HG03457 (cell line): Measurements from ENCODE around the gene BAIAP2.

Source experiments
- ATAC-seq: cut with Tn5 transposase; IDR thresholded peaks from one replicate; pipeline ENCODE4 v1.9.1; 2021; ENCODE audit warnings: moderate number of reproducible peaks; ENCODE audit not compliant: unreplicated experiment

Gene BAIAP2

GRCh38 chr17:81083125-81083765 is 48.3 kb downstream of the BAIAP2 start:
- ATAC-seq: no peak

DNA sequence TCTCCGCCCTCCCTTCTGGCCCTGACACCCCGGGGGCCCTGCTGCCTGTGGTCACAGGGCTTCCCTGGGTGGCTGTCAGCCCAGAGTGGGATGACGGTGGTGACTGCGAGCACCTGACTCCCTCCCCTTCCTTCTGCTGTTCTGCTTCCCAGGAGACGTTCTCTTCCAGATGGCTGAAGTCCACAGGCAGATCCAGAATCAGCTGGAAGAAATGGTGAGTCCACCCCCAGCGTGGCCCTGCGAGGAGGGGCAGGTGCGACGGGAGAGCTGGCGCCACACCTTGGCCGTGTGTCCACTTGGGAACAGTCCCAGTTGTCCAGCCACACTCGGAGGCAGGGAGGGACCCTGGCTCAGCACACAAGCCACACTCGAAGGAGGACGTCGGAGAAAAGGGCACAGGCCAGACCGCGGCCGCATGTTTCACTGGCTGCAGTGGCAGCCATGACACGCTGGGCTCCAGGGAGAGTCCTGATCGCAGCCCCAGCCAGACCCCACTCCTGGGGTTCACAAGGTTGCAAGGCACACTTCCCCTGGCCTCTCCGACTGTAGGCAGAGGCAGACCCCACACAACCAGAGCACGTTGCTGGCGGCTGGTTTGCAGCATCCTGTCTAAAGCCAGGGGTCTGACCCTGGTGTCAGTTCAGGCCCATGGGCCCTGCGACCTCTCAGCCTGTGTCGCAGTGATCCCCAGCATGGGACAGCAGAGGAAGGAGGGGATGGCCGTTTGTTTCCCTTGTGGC is 49.9 kb downstream of the BAIAP2 start:
- no peak for ATAC-seq

DNA sequence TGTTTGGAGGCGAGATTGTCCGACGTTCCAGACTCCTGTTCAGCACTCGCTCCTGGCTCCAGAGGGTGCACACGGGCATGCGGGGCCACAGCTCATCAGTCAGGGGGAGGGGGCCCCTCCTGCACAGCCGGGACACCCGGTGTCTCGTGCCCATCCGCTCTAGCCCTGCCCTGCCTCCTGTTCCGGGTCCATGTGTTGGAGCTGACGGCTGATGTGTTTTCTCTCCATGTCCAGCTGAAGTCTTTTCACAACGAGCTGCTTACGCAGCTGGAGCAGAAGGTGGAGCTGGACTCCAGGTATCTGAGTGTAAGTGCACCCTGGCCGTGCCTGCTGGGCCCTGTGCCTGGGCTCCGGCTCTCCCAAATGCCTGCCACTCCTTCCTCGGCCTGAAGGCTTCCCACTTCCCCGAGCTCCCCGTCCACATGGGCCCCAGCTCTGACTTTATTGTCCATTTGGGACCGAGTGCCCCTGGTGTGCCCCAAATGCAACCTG is 50.5 kb downstream of the BAIAP2 start:
- no peak for ATAC-seq

GRCh38 chr17:81086789-81087551 is 52.0 kb downstream of the BAIAP2 start:
- no peak for ATAC-seq

DNA sequence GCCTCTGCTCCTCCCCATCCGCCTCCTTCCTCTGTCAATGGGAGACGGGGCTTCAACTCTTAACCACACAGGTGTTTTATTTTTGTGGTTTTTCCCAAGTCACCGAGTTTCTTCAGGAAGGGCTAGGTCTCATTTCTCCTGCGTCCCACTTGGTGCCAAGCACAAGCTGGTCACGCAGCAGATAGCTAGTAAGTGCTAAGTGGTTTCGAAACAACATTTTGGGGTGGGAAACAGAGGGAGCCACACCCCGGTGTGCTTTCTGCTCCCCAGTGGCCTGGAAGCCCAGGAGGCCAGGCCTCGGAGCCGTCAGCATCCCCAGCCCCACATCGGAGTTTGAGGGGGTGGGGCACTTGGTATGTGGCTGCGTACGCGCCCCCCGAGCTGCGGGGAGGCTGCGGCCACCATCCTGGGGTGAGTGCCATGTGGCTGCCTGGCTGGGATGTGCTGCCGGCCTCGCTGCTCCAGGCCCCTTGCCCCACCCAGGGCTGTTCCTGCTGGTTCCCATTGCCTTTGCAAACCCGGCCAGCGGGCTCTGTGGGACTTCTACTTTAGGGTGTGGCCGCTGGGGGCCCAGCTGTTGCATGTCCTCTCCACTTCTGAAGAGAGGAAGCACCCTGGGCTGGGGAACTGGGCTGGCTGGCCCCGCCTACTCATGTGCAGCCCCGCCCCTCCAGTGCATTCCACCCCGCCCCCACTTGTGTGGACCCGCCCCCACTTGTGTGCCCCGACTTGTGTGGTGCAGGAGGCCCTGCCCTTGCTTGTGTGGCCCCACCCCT is 55.6 kb downstream of the BAIAP2 start:
- no peak for ATAC-seq

- no peak for ATAC-seq
Observed at GRCh38 chr17:81091154-81091553, 56.2 kb downstream of the BAIAP2 start.

GRCh38 chr17:81091774-81092517 is 57.0 kb downstream of the BAIAP2 start:
- no peak for ATAC-seq

- ATAC-seq: no peak
Observed at GRCh38 chr17:81092518-81093095, 57.7 kb downstream of the BAIAP2 start.

DNA sequence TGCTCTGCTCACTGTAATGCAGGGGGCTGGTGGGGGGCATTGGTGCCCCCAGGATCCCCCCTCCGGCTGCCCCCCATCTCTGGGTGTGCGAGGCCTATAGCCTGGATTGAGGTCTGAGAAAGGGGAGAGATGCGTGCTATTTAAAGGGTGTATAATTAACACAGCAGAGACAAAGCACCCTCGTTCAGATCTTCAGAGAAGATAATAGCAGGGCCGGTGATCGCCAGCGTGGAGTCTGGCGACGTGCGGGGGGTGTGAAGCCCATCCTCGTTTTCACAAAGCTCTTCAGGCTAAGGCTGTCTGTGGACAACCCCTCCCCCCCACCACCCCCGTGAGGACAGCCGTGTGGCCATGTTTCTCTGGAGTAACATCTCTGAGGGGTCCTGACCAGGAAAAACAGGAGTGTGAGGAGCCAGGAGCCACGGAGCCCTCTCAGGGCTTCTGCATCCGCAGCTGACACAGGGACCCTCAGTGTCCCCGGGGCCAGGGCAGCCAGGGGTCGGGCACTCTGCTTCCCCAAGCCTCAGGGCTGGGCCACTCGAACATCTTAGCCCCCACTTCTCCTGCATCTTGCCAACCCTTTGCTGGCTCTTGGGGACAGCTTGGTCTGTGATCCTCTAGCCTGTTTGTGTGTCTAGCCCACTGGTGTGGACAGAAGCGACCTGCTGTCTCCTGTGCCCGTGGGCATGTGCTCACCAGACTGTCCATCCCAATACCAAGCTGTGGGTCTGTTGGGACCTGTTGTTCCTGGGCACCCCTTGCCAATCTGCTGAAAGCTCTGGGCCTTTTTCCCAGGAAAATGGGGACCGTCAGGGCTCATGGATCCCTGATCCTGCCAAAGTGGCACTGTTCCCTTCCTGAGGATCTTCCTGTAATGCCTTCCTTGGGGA is 58.9 kb downstream of the BAIAP2 start:
- no peak for ATAC-seq

DNA sequence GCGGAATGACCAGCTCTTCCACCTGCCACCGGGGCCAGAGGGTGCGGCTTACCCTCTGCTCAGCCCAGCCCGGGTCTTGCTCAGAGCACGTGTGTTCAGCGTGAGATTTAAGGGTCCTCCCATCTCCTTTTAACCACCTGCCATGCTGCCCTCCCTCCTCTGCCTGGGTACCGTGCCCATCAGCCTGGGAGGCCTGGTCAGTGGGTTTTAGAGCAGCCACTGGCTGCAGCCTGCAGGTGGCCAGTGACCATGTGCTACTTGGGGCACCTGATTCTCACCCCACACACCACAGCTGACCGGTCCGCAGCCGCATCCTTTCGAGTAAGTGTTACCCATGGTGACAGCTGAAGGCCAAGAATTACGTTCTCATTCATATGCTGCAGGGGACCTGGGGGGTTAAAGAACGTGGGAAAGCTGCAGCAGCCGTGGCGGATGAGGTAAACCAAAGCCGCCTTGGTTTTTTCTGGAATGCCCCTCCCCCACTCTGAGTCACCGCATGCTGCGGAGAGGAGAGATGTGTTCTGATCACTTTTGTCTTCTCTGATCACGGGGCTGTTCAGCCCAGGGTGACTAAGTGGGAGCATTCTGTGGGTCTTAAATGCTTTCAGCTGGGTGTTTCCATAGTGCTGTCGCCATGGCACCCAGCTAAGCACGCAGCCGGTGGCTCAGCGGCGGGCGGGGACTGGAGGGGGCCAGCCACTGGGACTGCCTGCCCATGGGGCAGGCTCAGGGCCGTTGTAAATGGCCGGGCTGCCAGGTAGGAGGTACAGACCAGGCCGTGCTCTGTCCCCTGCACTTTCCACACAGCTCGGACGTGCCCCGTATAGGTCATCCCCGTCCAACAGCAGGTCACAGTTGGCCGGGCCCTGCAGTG is 59.8 kb downstream of the BAIAP2 start:
- ATAC-seq: no peak

- no peak for ATAC-seq
Observed at GRCh38 chr17:81095383-81095762, 60.4 kb downstream of the BAIAP2 start.

GRCh38 chr17:81096741-81097133 is 61.8 kb downstream of the BAIAP2 start:
- ATAC-seq: no peak

DNA sequence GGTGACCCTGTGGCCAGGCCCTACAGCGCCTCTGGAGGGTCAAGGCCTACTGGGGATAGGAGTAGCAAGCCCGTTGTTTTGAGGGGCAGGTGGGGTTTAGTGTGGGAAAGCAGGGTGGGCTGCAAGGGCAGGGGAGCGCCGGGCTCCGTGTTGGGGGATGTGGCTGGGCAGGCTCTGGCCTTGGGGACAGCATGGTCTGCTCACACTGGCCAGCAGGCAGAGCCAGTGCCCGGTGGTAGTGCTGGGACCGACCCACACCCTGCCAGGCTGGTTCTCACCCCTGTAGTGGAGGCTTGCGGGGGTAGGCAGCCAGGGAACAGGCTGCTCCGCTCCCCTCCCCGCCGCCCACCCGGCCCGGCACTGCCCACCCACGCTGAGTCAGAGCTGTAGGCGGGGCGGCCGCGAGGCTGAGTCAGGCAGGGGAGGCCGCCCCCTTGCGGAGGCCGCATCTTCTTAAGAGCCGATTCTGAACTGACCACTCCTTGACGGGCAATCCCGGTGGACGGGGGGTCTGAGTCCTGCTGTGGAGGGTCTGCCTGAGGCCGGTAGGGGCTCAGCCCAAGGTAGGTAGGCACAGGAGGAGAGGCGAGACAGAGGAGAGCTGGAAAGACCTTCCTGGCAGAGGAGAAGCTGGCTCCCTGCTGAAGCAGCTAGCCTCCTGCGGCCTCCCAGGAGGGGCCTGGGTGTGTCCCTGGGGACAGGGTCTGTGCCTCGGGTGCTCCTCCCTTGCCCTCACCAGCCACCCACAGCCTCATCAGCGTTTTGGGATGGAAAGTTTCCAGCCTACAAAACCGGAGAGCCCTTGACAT is 62.4 kb downstream of the BAIAP2 start:
- no peak for ATAC-seq

- no peak for ATAC-seq
Observed at GRCh38 chr17:81097943-81098308, 63.0 kb downstream of the BAIAP2 start.

GRCh38 chr17:81099888-81100287 is 64.9 kb downstream of the BAIAP2 start:
- no peak for ATAC-seq

DNA sequence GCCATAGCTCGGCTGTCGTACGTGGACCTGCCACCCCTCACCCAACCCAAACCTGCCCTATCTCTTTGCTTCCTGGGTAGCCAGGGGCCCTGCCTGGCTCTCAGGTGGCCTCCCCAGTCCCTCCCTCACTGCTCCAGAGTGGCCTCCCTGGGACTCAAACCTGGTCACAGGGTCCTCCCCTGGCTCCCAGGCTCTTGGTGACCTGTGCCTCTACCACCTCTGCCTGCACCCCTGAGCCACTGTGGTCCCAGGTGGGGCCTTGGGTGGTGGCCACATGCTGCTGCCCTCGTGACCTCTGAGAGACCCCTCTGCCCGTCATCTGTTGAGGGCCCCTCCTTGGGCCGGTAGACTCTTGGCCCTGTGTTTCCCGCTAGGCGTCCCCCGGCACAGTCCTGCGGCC is 65.7 kb downstream of the BAIAP2 start:
- ATAC-seq: no peak

DNA sequence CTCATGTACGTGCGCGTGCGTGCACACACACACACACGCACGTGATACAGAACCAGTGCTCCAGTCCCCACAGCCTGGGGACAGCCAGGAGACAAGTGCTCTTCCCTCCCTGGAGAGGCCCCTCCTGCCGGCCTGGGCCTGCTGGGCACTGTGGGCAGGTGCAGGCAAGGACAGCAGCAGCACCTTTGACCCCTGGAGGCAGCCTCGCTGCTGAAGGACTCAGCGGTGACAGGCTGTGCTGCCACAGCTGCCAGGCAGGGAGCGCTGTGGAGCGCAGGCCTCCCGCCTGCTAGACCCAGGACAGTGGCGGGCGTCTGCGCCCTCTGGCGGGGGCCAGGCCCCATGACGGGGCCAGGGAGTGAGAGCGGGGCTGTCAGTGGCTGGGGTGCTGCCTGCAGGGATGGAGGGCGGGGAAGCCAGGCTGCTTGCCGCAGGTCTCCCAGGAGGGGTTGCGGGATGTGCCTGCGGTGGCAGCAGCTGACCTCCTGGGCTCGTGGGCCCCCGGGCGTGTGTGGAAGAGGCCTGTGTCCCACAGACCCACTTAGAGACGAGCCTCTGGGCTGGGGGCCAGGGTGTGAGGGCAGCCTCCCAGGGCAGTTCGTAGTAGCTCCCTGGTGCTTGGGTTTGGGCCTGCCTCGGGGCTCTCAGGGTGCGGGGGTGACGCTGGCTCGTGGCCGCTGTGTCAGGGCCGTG is 66.8 kb downstream of the BAIAP2 start:
- ATAC-seq: peak; percentile 80
